Activated T-cell treated with anti-CD3 and anti-CD28 coated beads for 48 hours (primary cell): ENCODE data around the gene RTN4R.
A peak's percentile ranks its signal among the peaks of the same experiment; 100 is the strongest.

Source experiments
- DNase-seq: peaks from one replicate; pipeline ENCODE4 v3.0.0-alpha.2; 2020; ENCODE audit warnings: low read depth

Gene RTN4R

DNA sequence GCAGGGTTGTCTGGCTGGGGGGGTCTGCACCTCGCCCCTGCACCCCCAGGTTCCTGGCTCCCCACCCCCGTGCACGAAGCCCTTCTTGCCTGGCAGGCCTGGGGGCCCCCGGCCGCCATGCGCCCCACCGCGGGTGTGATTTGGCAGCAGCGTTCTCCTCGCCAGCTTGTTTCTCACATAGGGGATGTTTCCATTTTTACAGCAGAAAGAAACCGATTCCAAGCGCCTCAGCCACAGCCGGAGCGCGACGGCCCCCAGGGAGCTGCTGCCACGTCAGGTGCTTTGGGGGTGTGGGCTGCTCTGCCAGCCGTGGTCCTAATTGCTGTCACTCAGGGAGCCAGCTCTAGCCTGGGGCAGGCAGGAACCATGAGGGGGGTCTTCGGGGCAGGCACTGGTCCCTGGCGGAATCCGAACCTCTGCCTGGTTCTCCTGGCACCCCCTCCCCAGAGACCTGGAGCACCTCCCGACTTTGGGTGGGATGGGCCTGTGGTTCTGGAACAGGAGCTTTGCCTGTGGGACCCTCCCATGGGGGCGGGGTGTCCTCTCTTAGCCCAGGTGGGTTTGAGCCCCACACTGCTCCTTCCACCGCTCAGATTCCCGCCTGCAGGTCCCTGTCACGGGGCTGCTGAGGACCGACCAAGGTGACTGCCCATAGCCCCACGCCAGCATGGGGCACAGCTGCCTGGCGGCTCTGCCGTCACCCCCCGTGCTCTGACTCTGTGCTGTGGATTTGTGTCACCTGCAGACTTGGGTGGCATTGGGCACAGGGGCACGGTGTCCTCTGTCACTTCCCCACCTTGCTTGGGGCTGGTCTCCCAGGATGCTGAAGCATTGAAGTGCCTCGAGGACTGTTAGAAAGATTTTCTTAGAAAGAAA, 54.0 kb downstream of the RTN4R start:
- DNase-seq, result no peak

DNA sequence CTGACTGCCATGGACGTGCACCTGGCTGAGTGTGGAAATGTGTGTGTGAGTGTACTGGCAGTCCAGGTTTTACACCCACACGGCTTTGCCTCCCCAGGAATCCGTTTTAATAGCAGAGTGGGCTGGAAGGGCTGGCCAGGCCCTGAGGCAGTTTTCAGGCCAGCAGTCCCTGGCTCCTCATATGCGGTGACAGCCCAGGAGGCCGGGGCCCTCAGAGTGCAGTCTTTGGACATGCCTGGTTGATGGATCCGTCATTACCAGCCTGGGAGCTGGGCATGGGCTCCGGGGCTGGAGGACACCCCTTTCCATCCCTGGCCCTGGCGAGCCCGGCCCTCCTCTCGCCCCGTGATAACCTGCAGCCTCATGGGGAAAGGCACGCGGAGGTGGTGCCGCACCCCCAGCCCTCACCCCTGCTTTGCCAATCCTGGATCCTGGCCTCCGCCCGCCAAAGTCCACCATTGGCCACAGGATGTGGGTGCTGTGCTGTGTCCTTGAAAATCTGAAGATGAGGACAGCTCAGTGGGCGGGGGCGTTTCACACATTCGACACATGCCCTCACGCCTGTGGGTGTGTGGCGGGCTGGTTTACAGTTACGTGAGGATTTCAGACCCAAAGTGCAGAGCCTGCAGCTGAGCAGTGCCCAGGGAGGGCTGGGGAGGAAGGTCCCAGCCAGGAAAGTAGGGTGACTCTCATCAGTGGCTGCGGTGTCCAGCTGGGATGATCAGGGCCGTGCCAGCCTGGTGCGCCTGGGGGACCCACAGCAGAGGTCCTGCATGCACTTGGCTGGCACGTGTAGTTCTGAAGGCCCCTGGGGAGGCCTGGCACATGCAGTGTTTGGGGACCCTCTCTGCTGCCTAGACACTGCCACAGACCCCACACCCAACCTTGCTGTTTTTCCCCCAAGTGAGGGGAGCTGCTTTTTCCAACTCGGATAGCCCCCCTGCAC, 55.1 kb downstream of the RTN4R start:
- no peak for DNase-seq

GRCh38 chr22:20211997-20212753, 55.9 kb downstream of the RTN4R start:
- no peak for DNase-seq

DNA sequence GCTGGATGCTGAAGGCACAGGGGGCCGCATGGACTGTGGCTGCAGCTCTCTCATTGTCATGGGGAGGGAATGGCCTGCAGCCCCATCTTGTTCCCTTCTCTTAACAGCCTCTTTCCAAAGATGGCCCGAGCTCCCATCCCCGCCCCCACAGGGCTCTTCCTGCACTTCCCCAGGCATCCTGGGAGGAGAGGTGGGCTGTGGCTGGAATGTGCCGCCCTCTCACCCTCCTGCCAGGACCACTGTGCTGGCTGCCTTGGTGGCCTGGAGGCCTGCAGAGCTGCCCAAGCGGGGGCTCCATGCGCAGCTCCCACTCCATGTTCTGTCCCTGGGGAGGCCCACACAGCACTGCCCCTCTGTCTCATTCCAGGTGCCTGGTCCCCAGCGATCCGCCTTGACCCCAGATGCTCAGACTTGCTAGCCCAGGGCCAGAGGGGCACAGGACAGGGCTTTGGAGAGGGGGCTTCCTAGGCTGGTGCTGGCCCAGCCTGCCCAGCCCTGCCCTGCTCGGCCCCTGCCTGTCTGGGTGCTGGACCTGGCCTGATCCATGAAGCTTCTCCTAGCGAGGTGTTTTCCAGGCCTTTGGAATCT, 56.6 kb downstream of the RTN4R start:
- no peak for DNase-seq

GRCh38 chr22:20210473-20211059, 57.6 kb downstream of the RTN4R start:
- DNase-seq, result no peak

DNA sequence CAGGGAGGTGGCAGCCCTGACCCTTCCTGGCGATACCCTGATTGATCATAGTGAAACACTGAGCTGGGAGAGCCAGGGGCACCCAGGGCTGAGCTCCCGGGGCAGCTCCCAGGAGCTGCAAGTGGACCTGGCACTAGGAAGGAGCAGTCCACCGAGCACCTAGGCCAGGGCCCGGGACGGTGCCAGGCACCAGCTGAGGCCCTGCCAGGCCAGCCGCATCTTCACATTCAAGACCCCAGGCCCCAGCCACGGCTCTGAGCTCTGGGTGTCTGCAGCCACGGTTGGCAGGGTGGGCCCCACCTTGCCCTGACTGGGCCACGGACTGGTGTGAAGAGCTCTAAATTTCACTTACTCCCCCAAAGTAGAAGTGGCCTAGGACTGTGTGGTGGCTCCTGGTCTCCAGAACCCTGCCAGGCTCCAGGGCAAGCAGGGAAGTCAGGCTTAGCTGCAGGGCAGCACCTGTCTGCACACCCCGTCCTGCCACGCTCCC, 58.3 kb downstream of the RTN4R start:
- DNase-seq, result no peak

- DNase-seq, result no peak
Observed at GRCh38 chr22:20208713-20209310, 59.3 kb downstream of the RTN4R start.

GRCh38 chr22:20207277-20208025, 60.7 kb downstream of the RTN4R start:
- no peak for DNase-seq

DNA sequence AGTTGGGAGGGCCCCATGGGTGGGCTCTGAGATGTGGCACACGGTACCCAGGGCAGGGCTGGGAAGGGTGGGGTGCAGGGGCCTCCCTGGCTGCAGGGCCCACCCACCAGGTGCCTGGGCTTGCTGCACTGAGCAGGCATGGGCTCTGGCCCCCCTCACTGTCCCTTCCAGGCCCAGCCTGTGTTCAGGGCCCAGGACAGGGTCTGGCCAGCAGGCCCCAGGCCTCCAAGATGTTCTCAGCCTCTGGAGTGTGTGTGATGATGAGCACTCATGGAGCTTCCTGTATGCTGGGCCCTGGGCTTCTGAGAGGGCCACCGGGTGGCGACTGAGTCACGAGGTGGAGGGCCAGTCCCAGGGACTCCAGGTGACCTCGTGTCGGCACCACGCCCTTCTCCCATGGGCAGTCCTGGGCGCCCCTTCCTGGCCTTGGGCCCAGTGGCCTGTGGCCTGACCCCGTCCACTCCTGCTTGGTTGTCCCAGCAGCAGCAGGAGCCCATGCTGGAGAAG, 61.4 kb downstream of the RTN4R start:
- no peak for DNase-seq

GRCh38 chr22:20205964-20206708, 62.0 kb downstream of the RTN4R start:
- peak; percentile 62 for DNase-seq

DNA sequence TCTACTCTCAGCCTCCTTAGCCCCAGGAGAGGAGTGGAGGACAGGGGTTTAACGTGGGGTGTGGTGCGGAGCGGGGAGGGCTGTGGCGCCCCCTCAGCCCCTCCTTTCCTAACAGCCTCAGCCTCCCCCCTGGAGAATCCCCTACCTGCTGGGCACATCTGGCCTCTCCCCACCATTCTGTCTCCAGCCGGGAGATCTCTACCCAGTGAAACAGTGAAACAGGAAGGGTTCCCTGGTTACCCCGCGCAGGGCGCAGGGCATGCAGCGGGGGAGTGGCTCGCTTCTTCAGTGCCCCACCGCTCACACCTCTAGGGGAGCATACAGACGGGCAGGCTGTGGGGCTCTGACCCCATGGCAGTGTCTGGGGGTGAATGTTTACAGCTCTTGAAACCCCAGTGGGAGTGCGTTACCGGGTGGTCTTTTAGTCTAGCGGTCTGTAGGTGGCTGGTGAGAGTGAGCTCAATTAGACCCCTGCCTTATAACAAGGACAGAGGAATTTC, 62.6 kb downstream of the RTN4R start:
- DNase-seq, result no peak

GRCh38 chr22:20204806-20205205, 63.3 kb downstream of the RTN4R start:
- DNase-seq, result no peak

DNA sequence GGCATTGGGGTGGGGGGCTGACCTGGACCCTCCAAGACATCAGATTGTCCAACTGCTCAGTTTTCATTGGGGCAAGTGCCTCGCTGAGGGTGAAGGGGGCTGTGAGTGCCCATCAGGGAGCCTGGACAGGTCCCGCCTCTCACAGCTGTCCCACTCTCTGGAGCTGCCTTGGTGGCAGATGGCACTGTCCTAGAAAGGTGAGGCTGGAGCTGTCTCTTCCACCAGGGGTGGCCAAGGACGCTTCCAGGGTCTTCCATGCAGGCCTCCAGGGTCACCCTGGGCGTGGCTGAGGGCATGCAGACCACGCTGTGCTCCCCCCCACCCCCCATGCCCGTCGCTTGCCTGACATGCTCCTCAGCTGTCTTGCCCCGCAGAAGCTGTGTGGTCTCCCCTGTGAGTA, 63.8 kb downstream of the RTN4R start:
- DNase-seq, result no peak

GRCh38 chr22:20203552-20204201, 64.4 kb downstream of the RTN4R start:
- no peak for DNase-seq

GRCh38 chr22:20203142-20203551, 65.0 kb downstream of the RTN4R start:
- no peak for DNase-seq

DNA sequence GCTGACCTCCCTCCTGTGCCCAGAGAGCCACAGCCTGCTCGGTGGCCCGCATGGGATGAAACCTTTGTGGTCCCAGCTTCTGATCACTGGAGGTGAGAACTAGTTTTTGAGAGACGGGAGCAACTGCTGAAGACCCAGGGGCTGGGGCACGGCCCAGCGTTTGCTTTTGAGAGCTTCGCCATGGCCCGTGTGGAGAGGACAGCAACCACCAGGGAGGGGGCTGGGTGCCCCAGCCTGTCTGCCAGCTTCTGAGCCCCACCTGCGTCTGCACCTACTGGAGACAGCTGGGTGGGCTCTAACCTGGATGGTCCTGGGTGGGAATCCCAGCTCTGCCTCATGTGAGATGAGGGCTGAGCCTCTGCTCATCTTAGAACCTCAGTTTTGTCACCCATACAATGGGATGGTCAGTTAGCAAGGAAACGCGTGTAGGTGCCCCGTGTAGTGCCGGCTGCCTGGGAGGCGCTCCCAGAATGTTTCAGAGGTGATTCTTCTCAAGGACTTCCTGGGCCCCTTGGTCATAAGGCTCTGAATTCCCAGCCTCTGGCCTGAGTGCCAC, 66.2 kb downstream of the RTN4R start:
- no peak for DNase-seq

- no peak for DNase-seq
Observed at GRCh38 chr22:20199906-20200305, 68.2 kb downstream of the RTN4R start.

DNA sequence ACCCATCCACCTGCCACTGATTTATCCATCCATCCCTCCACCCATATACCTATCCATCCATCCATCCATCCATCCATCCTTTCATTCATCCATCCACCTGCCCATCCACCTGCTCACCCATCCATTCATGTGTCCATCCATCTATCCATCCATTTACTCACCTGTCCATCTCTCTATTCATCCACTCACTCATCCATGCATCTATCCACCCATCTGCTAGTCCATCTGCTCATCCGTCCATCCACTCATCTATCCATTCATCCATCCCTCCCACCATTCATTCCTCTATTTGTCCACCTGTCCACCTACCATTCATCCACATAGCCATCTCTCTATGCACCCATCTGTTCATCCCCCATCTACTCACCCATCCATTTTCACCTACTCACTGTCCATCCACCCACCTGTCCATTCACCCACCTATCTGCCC, 68.7 kb downstream of the RTN4R start:
- DNase-seq, result no peak
